Measurements from ENCODE around the gene SOX1. TPM values are rescaled to one million over a fixed set of nuclear protein-coding genes. Genes with fewer than 3 reads are reported as not detected.

The SOX1 gene
- polyA plus RNA-seq, 6 donors from 2014 or later, result not detected

GRCh38 chr13:112079696-112080095 lies 12.7 kb downstream of the SOX1 start:
- DNase-seq (no peak), ATAC-seq (ENCODE audit: low read depth in 2 of 2) (no peak)
- peaks cover 0 to under 1% (median 0%) of the 10 kb centered on the region in 3 donors for H3K4me1 Mint-ChIP-seq
- H3K4me3 Mint-ChIP-seq, result no peak overlapping the region
- H3K27me3 Mint-ChIP-seq, result peaks cover 31 to 35% (median 34%) of the 10 kb centered on the region in 3 donors
- H3K9me3 Mint-ChIP-seq, result peaks cover 3 to 35% (median 19%) of the 10 kb centered on the region in 7 donors
- H3K27ac Mint-ChIP-seq, result no peak overlapping the region
- H3K36me3 Mint-ChIP-seq, result peaks cover 10 to 18% of the 10 kb centered on the region in 2 donors

DNA sequence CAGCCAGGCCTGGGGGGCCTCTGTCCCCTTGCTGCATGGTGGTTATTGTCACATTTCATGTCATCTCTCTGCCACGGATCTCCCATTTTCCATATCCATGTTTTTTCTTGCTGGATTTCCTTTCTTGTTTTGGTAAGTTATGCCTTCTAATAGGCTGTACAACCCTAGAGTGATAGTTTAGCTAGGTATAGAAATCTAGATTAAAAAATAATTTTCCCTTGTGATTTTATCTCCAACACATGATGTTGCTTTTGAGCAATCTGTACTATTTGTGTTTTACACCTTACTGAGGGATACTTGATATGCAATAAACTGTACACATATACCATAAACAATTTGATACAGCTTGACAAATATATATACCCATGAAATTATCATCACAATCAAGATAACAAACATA lies 17.0 kb downstream of the SOX1 start:
- ATAC-seq (ENCODE audit: low read depth in 2 of 2) (no peak), DNase-seq (no peak)
- H3K4me3 Mint-ChIP-seq, result no peak overlapping the region
- H3K4me1 Mint-ChIP-seq, result no peaks in the 10 kb centered on the region
- peaks cover 15 to 18% of the 10 kb centered on the region in 2 donors for H3K36me3 Mint-ChIP-seq
- peaks cover 19 to 23% (median 21%) of the 10 kb centered on the region in 3 donors for H3K27me3 Mint-ChIP-seq
- peaks cover 7 to 49% (median 27%) of the 10 kb centered on the region in 7 donors for H3K9me3 Mint-ChIP-seq
- H3K27ac Mint-ChIP-seq, result no peak overlapping the region

- ATAC-seq (ENCODE audit: low read depth in 2 of 2) (no peak), DNase-seq (no peak)
- Mint-ChIP-seq H3K9me3 (peaks cover 0 to 2% (median 0%) of the 10 kb centered on the region in 7 donors), H3K27ac (no peak overlapping the region), H3K4me1 (no peaks in the 10 kb centered on the region), H3K36me3 (no peaks in the 10 kb centered on the region), H3K4me3 (no peak overlapping the region), H3K27me3 (peaks cover 23 to 47% (median 43%) of the 10 kb centered on the region in 3 donors)
These were observed 25.5 kb downstream of the SOX1 start for GRCh38 chr13:112092453-112092852.

DNA sequence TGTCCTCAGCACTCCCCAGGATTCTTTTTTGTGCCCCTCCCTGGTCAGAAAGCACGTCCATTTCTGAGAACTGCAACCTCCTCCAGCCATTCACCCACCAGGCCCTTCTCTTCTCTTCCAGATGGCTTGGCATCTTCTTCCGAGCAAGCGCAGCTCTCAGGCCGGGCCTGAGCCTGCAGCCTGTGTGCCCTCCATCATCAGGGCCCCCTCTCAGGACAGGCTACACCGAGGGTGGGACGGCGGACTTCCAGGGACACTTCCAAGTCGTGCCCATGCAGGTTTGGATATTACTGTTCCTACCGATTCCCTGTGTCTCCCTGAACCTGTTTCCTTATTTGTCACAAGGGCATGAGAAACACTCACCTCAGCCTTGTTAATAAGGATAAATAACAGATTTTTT lies 28.4 kb downstream of the SOX1 start:
- DNase-seq, result no peak
- H3K36me3 Mint-ChIP-seq, result no peaks in the 10 kb centered on the region

GRCh38 chr13:112096959-112097358 lies 30.0 kb downstream of the SOX1 start:
- H3K4me1 Mint-ChIP-seq, result no peaks in the 10 kb centered on the region
- H3K27me3 Mint-ChIP-seq, result peaks cover 41 to 65% (median 46%) of the 10 kb centered on the region in 3 donors
- H3K27ac Mint-ChIP-seq, result no peak overlapping the region
- H3K9me3 Mint-ChIP-seq, result no peaks in the 10 kb centered on the region
- DNase-seq (no peak), ATAC-seq (ENCODE audit: low read depth in 2 of 2) (no peak)
- H3K36me3 Mint-ChIP-seq, result no peaks in the 10 kb centered on the region
- H3K4me3 Mint-ChIP-seq, result no peak overlapping the region

More for the DNA sequence above, 28.4 kb downstream of the SOX1 start:
- Mint-ChIP-seq H3K27me3 (peaks cover 35 to 49% (median 40%) of the 10 kb centered on the region in 3 donors), H3K27ac (no peak overlapping the region), H3K9me3 (no peaks in the 10 kb centered on the region), H3K4me3 (no peak overlapping the region), H3K4me1 (no peaks in the 10 kb centered on the region)
- no peak for ATAC-seq (ENCODE audit: low read depth in 2 of 2)

GRCh38 chr13:112097770-112098169 lies 30.8 kb downstream of the SOX1 start:
- DNase-seq (no peak), ATAC-seq (ENCODE audit: low read depth in 2 of 2) (no peak)
- Mint-ChIP-seq H3K36me3 (no peaks in the 10 kb centered on the region), H3K9me3 (no peaks in the 10 kb centered on the region), H3K4me1 (no peaks in the 10 kb centered on the region), H3K27ac (no peak overlapping the region), H3K4me3 (no peak overlapping the region), H3K27me3 (peaks cover 43 to 67% (median 45%) of the 10 kb centered on the region in 3 donors)

- H3K9me3 Mint-ChIP-seq, result no peaks in the 10 kb centered on the region
- H3K36me3 Mint-ChIP-seq, result no peaks in the 10 kb centered on the region
- no peak overlapping the region for H3K27ac Mint-ChIP-seq
- no peaks in the 10 kb centered on the region for H3K4me1 Mint-ChIP-seq
- DNase-seq (no peak), ATAC-seq (ENCODE audit: low read depth in 2 of 2) (no peak)
- H3K27me3 Mint-ChIP-seq, result peaks cover 42 to 65% (median 51%) of the 10 kb centered on the region in 3 donors
- H3K4me3 Mint-ChIP-seq, result no peak overlapping the region
These were observed 31.8 kb downstream of the SOX1 start for GRCh38 chr13:112098699-112099098.

DNA sequence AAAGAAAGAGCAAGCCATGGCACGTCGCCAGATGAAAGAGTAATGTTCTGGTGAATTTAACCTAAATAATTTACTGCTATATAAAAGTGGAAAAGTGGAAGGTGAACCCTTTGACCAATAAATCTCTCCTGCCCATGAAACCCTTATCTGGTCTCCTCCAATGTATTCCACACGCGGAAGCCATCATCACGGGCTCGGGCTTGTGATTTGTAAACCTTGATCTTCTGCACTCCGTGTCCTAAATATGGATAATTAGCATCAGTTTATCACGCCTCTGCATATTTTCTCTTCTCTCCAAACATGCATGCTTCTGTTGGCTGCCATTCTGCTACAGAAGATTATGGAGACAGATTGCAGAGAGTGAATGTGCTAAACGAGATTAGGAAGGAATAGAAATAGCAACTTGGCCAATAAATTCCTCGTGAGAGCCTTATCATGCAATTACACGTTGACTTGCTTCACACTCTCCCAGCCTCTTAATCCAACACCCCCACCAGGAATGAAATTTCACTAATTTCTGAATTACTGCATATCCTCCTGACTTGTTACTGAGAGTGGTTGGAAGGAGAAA lies 34.5 kb downstream of the SOX1 start:
- Mint-ChIP-seq H3K36me3 (no peaks in the 10 kb centered on the region), H3K27ac (no peak overlapping the region), H3K9me3 (no peaks in the 10 kb centered on the region), H3K27me3 (peaks cover 48 to 57% (median 54%) of the 10 kb centered on the region in 3 donors), H3K4me1 (peaks cover 0 to 5% (median 2%) of the 10 kb centered on the region in 3 donors), H3K4me3 (no peak overlapping the region)
- no peak for ATAC-seq (ENCODE audit: low read depth in 2 of 2)
- DNase-seq, result no peak

DNA sequence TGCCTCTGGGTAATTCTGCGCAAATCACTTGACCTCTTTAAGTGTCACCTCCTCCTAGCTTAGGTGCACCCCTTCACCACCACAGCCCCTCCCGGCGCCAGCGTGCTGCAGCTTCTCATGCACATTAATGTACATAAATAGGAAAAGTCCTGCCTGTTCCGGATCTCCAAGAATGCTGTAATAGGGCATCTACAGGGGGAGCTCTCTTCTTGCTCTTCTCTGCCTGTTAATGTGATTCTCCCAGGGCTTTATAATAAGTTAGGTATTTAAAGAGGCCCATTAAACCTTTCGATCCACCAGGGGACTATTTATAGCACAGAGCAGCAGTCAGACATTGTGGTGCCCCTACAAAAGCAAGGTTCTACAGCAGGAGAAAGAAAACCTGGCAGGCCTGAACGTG lies 35.3 kb downstream of the SOX1 start:
- peaks cover 48 to 57% (median 55%) of the 10 kb centered on the region in 3 donors for H3K27me3 Mint-ChIP-seq
- H3K36me3 Mint-ChIP-seq, result no peaks in the 10 kb centered on the region

GRCh38 chr13:112103260-112103838 lies 36.4 kb downstream of the SOX1 start:
- DNase-seq (no peak), ATAC-seq (ENCODE audit: low read depth in 2 of 2) (no peak)
- peaks cover 47 to 61% (median 61%) of the 10 kb centered on the region in 3 donors for H3K27me3 Mint-ChIP-seq
- H3K4me3 Mint-ChIP-seq, result no peak overlapping the region
- peaks cover 0 to 7% (median 4%) of the 10 kb centered on the region in 3 donors for H3K4me1 Mint-ChIP-seq
- no peaks in the 10 kb centered on the region for H3K9me3 Mint-ChIP-seq
- no peak overlapping the region for H3K27ac Mint-ChIP-seq
- no peaks in the 10 kb centered on the region for H3K36me3 Mint-ChIP-seq

More for the DNA sequence above, 35.3 kb downstream of the SOX1 start:
- DNase-seq (no peak), ATAC-seq (ENCODE audit: low read depth in 2 of 2) (no peak)
- no peaks in the 10 kb centered on the region for H3K9me3 Mint-ChIP-seq
- peaks cover 0 to 7% (median 4%) of the 10 kb centered on the region in 3 donors for H3K4me1 Mint-ChIP-seq
- H3K27ac Mint-ChIP-seq, result no peak overlapping the region
- no peak overlapping the region for H3K4me3 Mint-ChIP-seq

GRCh38 chr13:112103961-112104880 lies 37.3 kb downstream of the SOX1 start:
- Mint-ChIP-seq H3K4me3 (no peak overlapping the region), H3K27me3 (peaks cover 45 to 68% (median 59%) of the 10 kb centered on the region in 3 donors), H3K27ac (no peak overlapping the region), H3K9me3 (peaks cover 0 to 3% (median 0%) of the 10 kb centered on the region in 7 donors), H3K36me3 (no peaks in the 10 kb centered on the region), H3K4me1 (peaks cover 0 to 7% (median 4%) of the 10 kb centered on the region in 3 donors)
- DNase-seq (no peak), ATAC-seq (ENCODE audit: low read depth in 2 of 2) (no peak)

- no peak for DNase-seq
- peaks cover 43 to 73% (median 65%) of the 10 kb centered on the region in 3 donors for H3K27me3 Mint-ChIP-seq
- no peak for ATAC-seq (ENCODE audit: low read depth in 2 of 2)
- H3K27ac Mint-ChIP-seq, result no peak overlapping the region
- no peaks in the 10 kb centered on the region for H3K36me3 Mint-ChIP-seq
- H3K9me3 Mint-ChIP-seq, result peaks cover 0 to 3% (median 0%) of the 10 kb centered on the region in 7 donors
- peaks cover 0 to 7% (median 4%) of the 10 kb centered on the region in 3 donors for H3K4me1 Mint-ChIP-seq
- no peak overlapping the region for H3K4me3 Mint-ChIP-seq
These were observed 37.9 kb downstream of the SOX1 start for GRCh38 chr13:112104881-112105234.

DNA sequence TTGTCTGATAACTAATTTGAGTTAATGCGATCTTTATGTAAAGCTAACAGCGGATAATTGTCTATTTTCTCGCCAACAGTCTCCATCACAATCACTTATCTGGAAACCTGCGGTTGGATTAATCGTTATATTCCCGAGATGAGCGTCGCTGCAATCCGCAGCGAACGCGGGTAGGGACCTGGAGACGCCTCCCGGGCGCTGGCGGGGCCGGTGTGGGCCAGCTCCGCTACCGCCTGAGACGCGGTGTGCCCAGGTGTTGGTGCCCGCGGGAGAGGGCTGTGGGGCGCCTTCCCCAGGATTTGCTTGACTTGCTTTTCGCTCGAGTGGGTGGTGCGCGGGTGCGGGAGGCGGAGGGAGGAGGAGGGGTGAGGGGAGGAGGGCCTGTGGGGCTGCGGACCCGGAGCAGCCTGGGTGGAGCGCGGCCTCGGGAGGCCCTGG lies 38.3 kb downstream of the SOX1 start:
- peaks cover 0 to 7% (median 4%) of the 10 kb centered on the region in 3 donors for H3K4me1 Mint-ChIP-seq
- H3K36me3 Mint-ChIP-seq, result no peaks in the 10 kb centered on the region
- no peak for DNase-seq
- ATAC-seq (ENCODE audit: low read depth in 2 of 2), result no peak
- H3K4me3 Mint-ChIP-seq, result no peak overlapping the region
- H3K9me3 Mint-ChIP-seq, result peaks cover 0 to 3% (median 0%) of the 10 kb centered on the region in 7 donors
- H3K27ac Mint-ChIP-seq, result no peak overlapping the region
- H3K27me3 Mint-ChIP-seq, result peaks cover 46 to 74% (median 67%) of the 10 kb centered on the region in 3 donors
